ENCODE data around the gene ZBTB16.

Gene ZBTB16

DNA sequence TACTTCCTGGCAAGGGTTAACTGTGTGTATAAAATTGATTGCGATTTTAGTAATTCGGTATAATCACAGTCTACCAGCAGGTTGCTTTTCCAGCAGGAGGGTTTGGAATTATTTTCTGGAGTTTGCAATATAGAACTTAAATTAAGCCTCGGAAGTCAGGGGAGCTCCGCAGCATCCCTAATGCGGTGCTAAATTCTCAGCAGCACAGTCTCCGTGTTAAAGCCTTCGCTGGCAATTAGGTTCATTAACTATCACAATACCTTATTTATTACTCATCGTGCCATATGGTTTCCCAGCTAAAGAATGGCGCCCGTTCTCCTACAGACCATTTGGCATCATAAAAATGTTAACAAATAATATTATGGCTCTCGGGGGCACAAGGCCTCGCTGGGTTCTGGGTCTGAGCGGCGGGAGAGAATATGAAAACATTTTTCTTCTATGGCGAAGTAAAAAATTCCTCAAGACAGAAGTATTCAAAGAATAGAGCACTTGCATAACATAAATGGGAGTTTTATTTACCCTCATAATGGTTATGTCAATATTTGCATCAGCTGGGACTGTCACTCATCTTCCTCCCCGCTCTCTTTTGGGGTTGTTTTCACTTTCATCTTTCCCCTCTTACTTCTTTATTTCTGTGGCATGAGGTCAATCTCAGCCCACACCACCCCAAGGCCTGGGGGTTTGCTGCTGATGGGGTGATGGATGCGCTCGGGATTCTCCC, 28.1 kb upstream of the ZBTB16 start:
- no peak for DNase-seq (ENCODE audit: low spot score)
- in situ Hi-C loops (cut with MboI; ENCODE audit: low sequenced_read_pairs, unreplicated experiment): no loop called here
- TF ChIP-seq, protein P1, sequence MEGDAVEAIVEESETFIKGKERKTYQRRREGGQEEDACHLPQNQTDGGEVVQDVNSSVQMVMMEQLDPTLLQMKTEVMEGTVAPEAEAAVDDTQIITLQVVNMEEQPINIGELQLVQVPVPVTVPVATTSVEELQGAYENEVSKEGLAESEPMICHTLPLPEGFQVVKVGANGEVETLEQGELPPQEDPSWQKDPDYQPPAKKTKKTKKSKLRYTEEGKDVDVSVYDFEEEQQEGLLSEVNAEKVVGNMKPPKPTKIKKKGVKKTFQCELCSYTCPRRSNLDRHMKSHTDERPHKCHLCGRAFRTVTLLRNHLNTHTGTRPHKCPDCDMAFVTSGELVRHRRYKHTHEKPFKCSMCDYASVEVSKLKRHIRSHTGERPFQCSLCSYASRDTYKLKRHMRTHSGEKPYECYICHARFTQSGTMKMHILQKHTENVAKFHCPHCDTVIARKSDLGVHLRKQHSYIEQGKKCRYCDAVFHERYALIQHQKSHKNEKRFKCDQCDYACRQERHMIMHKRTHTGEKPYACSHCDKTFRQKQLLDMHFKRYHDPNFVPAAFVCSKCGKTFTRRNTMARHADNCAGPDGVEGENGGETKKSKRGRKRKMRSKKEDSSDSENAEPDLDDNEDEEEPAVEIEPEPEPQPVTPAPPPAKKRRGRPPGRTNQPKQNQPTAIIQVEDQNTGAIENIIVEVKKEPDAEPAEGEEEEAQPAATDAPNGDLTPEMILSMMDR (IDR thresholded peaks at IDR 0.05; ENCODE audit: borderline replicate concordance, control extremely low read depth, extremely low read depth, insufficient read depth, missing control alignments): no peak

DNA sequence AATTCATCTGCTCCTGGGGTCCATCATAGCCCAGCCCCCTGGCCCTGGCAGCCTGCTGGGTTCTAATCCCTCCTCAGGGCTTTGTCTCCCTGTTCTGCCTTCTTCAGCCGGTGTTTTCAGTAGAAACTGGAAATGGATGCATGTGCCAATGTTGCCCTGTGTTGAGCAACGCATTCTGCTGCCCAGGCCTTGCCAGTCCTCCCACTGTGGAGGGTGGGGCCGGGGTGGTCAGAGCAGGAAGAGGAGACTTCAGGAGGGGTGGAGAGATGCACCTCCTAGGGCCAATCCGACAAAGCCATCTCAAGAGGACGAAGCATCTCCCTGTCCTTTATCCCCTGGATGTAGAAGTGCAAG, 27.6 kb upstream of the ZBTB16 start:
- in situ Hi-C loops (cut with MboI; ENCODE audit: low sequenced_read_pairs, unreplicated experiment): no loop called here
- TF ChIP-seq, protein P1 (IDR thresholded peaks at IDR 0.05; ENCODE audit: borderline replicate concordance, control extremely low read depth, extremely low read depth, insufficient read depth, missing control alignments): no peak
- no peak for DNase-seq (ENCODE audit: low spot score)

DNA sequence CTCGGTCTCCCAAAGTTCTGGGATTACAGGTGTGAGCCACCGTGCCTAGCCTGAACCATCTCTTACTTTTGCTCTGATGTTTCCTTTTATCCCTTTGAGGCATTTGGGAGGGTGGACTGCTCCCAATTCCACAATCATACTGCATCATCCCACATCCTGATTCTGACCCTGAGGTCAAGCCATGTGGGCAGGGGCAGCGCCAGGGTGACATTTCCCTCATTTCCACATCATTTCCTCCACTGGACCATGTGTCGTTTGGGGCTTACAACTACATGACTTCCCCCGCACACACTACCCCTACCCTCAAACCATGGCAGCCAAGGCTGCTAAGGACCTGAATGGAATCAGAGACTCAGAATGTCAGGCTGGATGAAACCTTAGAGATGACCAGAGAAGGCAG, 26.4 kb upstream of the ZBTB16 start:
- in situ Hi-C loops (cut with MboI; ENCODE audit: low sequenced_read_pairs, unreplicated experiment): no loop called here
- DNase-seq (ENCODE audit: low spot score): no peak
- TF ChIP-seq, protein P1 (IDR thresholded peaks at IDR 0.05; ENCODE audit: borderline replicate concordance, control extremely low read depth, extremely low read depth, insufficient read depth, missing control alignments): no peak

DNA sequence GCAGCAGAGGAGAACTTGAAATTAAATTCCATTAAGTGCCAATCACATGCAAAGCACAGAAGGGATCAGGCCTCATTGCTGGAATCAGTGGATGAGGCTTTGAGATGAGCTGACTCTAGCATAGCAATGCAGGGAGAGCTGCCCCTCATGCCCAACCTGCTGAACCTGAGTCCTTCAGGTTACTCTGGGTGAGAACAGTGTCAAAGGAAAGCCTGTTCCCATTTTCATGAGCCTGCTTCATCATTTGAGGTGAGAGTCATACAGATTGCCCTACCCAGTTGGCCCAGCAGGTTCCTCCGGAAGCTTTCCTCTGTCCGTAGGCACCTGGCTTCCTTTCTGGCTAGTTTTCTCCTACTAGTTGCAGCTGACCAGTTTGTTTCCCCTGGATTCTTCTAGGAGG, 25.9 kb upstream of the ZBTB16 start:
- no peak for DNase-seq (ENCODE audit: low spot score)
- in situ Hi-C loops (cut with MboI; ENCODE audit: low sequenced_read_pairs, unreplicated experiment): no loop called here

DNA sequence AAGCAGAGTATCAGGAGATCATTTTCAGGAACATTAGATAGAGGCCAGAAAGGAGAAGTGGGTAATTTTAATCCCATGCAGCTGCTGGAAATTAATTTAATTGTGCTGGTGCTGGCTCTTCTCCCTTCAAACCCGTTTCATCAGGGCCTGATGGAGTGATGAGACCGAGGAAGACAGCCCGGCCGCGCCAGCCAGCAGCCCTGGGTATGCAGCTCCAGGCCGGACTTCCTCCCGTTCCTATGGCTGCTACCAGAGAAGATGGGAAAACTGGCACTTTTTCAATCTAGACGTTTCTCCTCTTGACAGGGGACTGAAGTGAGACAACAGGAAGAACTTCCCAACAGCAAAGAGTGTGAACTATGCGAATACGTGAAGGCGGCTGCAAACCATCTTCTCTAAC, 24.6 kb upstream of the ZBTB16 start:
- in situ Hi-C loops (cut with MboI; ENCODE audit: low sequenced_read_pairs, unreplicated experiment): no loop called here
- DNase-seq (ENCODE audit: low spot score): no peak

More for the DNA sequence above, 25.9 kb upstream of the ZBTB16 start:
- TF ChIP-seq, protein P1 (IDR thresholded peaks at IDR 0.05; ENCODE audit: borderline replicate concordance, control extremely low read depth, extremely low read depth, insufficient read depth, missing control alignments): no peak

DNA sequence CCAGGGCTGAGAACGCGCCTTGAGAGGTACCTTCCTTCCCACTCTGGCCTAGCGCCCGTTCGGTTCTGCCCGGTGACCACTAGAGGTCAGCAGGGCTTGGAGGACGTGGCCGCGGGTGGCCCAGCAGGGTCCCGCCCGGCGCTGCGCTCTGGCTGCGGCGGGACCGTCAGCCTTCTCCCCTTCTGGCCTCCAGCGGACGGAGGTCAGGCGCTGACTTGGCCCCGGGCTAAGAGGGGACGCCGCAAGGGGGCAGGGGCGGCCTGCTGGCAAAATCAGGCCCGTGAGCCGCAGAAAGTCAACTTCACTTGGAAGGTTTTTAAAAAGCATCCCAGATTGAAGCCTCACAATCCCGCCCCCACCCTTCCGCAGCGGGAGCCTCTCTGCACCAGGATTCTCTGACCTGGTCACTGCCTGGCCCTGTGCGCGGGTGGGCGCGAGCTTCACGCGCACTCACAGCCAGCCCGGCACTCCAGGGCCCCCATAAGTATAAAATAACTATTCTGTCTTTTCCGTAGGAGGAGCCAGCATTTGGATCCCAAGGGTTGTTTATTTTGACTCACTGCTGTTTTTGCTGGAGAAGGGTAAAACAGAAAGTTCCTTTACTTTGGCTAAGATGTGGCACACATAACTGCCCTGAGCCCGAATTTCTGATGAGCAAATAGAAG, 23.2 kb upstream of the ZBTB16 start:
- in situ Hi-C loops (cut with MboI; ENCODE audit: low sequenced_read_pairs, unreplicated experiment): no loop called here
- peak; percentile 61 for DNase-seq (ENCODE audit: low spot score)
- TF ChIP-seq, protein P1 (IDR thresholded peaks at IDR 0.05; ENCODE audit: borderline replicate concordance, control extremely low read depth, extremely low read depth, insufficient read depth, missing control alignments): peak; percentile 44

More for the DNA sequence above, 24.6 kb upstream of the ZBTB16 start:
- TF ChIP-seq, protein P1 (IDR thresholded peaks at IDR 0.05; ENCODE audit: borderline replicate concordance, control extremely low read depth, extremely low read depth, insufficient read depth, missing control alignments): no peak

Data from GM13976 (cell line).